Measurements from ENCODE around the gene ARAP1.

ARAP1 gene

GRCh38 chr11:72702096-72702495, 50.1 kb downstream of the ARAP1 start:
- no peak for DNase-seq

- no peak for DNase-seq
Observed at GRCh38 chr11:72701466-72701865, 50.7 kb downstream of the ARAP1 start.

- DNase-seq: no peak
Observed at GRCh38 chr11:72700146-72700545, 52.1 kb downstream of the ARAP1 start.

- DNase-seq: no peak
Observed at GRCh38 chr11:72697814-72698213, 54.4 kb downstream of the ARAP1 start.

GRCh38 chr11:72696866-72697700, 55.1 kb downstream of the ARAP1 start:
- DNase-seq: no peak

GRCh38 chr11:72695354-72695753, 56.9 kb downstream of the ARAP1 start:
- DNase-seq: no peak

- DNase-seq: no peak
Observed at GRCh38 chr11:72693271-72693968, 58.8 kb downstream of the ARAP1 start.

- DNase-seq: no peak
Observed at GRCh38 chr11:72692498-72693237, 59.5 kb downstream of the ARAP1 start.

GRCh38 chr11:72690166-72690565, 62.0 kb downstream of the ARAP1 start:
- no peak for DNase-seq

- DNase-seq: no peak
Observed at GRCh38 chr11:72688929-72689328, 63.3 kb downstream of the ARAP1 start.

GRCh38 chr11:72688486-72688885, 63.7 kb downstream of the ARAP1 start:
- DNase-seq: no peak

- DNase-seq: no peak
Observed at GRCh38 chr11:72687326-72687725, 64.9 kb downstream of the ARAP1 start.

- no peak for DNase-seq
Observed at GRCh38 chr11:72686639-72687220, 65.5 kb downstream of the ARAP1 start.

- peak; percentile 61 for DNase-seq
Observed at GRCh38 chr11:72685560-72686480, 66.4 kb downstream of the ARAP1 start.

- DNase-seq: peak; percentile 57
Observed at GRCh38 chr11:72684236-72684912, 67.8 kb downstream of the ARAP1 start.

- DNase-seq: peak; percentile 68
Observed at GRCh38 chr11:72683782-72684200, 68.4 kb downstream of the ARAP1 start.

- DNase-seq: no peak
Observed at GRCh38 chr11:72682858-72683243, 69.4 kb downstream of the ARAP1 start.

- no peak for DNase-seq
Observed at GRCh38 chr11:72682238-72682857, 69.9 kb downstream of the ARAP1 start.

- DNase-seq: no peak
Observed at GRCh38 chr11:72681226-72682153, 70.7 kb downstream of the ARAP1 start.

GRCh38 chr11:72680624-72681158, 71.5 kb downstream of the ARAP1 start:
- no peak for DNase-seq
